Stromal cell of bone marrow (primary cell): ENCODE results near the gene PKP3.
A peak's percentile ranks its signal among the peaks of the same experiment; 100 is the strongest.

Source experiments
- DNase-seq: peaks from one replicate; pipeline ENCODE4 v3.0.0-alpha.2; 2012; ENCODE audit warnings: low read depth

The PKP3 gene

GRCh38 chr11:446891-447290 is 52.9 kb downstream of the PKP3 start:
- no peak for DNase-seq

DNA sequence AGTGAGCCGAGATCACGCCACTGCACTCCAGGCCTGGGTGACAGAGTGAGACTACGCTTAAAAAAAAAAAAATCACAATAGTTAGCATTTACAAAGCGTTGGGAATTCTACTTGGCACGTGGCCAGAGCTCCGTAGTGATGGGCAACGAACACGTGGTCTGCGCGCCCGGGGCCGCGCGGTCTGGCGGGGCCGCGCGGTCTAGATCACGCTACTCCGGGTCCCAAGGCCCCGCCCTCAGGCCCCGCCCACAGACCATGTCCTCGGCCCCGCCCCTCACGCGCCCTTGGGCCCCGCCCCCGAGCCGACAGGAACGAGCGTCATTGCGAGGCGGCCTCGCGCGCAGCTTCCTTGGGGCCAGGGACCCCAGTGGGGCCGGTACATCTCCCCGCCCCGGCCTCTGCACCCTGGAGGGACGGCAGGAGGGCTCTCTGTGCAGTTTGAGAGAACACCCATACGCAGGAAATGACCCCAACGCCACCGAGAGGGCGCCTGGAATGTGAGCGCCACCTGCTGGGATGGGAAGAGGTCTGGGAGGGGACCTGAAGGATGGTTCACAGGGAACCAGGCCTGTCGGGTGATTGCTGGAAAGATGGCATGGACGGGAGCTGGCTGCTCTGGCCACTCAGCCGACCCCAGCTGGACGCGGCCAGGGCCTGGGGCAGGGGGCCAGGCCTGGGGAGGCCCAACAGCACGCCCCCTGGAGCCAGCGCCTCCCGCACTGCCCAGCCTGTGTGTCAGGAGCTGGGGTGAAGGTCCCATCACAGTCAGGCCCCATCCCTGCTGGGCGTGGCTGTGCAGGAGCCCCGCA is 54.1 kb downstream of the PKP3 start:
- peak; percentile 79 for DNase-seq

- peak; percentile 90 for DNase-seq
Measured at GRCh38 chr11:449889-450808, 56.1 kb downstream of the PKP3 start, which contains the start of gene PTDSS2. PTDSS2 (plus strand) TSS chr11:450279; CDS start chr11:450456, 177 bp downstream.

DNA sequence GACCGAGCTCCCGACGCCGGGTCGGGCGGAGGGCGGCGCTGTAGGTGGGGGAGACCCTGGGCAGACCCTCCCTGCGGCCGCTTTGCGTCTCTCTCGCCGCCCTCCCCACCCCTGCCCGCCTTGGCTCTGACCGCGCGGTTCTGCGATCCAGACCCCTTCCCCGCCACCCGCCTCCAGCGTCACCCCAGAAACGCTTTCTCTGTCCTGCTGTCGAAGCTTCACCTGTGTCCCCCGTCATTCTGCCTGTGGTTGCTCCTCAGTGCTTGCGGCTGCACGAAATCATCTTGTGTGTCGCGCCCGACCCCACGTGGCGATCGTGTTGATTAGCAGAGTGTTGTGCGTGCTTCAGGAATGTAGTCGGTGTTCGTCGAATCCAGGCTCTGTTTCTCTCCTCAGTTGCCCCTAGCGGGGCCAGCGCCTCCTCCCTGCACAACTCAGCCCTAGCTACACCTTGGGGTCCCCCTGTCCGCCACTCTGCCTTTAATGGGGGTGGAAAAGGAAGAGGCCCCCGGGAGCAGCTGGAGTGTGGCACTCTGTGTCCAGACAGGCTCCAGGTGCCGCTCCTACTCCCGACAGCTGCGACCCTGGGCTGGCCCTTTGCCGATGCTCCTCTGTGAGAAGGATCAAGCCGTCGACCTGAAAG is 56.9 kb downstream of the PKP3 start:
- no peak for DNase-seq

DNA sequence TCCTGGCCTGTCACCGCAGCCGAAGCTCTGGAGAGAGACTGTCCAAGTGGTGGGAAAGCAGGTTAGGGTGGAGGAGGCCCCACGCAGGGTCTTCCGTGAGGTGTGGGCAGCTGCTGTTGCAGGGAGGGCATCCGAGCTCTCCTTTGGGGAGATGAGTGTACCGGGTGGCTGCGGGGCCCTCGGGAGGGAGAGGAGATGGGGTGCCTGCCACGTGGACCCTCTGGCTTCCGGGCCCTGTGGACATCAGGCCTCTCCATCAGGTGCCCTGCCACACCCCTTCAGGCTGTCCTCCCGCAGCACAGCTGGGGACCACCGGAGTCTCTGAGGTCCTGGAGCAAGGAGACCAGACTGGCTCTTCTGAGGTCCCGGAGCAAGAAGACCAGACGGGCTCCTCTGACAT is 57.7 kb downstream of the PKP3 start:
- DNase-seq: no peak

DNA sequence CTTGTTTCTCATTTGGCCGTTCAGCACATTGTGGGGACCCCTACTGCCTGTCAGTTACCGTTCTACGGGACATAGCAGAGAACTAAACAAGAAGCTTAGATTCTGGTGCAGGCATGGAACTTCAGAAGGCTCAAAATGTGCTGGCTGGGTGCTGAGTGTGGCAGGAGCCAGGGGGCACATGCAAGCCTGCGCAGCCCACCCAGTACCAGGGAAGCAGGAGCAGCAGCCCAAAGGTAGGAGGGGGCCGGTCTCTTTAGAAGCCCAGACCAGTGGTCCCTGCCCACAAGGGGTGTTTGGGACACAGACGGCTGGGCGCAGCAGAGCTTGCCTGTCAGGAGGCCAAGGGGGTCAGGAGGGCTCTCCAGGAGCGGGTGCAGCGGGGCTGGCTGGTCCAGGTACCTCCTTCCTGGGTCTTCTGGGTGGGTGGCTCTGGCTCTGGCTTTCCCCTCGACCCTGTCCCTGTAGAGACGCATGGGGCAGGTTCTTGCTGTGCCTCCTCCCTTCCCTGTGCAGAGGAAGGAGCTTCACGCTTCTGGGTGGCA is 58.3 kb downstream of the PKP3 start:
- no peak for DNase-seq

- no peak for DNase-seq
Measured at GRCh38 chr11:452916-453527, 59.0 kb downstream of the PKP3 start.

DNA sequence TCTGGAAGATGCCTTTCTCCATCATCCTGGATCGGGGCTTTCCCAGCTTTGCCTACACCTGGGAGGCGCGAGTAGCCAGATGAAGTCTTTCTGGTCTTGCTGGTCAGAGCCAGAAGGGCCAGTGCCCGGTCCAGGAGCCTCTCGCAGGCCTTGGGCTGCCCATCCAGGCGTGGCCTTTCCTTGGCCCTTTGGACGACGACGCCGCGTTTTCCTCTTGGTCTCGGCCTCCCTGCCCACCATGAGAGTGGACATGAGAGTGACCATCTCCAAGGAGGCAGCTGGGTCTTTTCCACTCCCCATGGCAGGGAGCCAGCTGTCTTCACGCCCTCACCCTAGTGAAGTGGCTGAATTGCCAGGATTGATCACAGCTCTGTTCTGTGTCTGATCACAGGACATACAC is 59.6 kb downstream of the PKP3 start:
- no peak for DNase-seq

DNA sequence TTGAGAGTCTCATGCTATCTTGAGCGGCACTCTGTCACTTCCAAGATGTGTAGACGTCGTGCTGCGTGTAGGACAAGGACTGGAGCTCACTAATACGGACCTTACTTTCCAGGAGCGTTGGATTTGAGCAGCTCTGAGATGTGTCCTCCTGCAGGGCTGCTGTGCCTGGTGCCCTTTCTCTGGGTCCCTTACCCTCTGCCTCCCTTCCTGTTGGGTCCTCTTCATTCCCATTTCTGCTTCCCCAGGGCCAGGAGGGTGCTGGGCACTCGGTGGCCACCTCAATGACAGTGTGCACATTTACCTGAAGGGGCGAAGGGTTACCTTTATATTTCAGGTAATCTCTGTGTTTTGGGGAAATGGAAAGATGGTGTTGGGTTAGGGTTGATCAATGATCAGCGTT is 60.0 kb downstream of the PKP3 start:
- no peak for DNase-seq
